HCT116 (cell line): ENCODE measurements around the gene EEF2KMT. TPM values are rescaled to one million over a fixed set of nuclear protein-coding genes. Genes with fewer than 3 reads are reported as not detected.

Experiments used
- ATAC-seq: fragments of 200-7000 bp; cut with Tn5 transposase; 2 replicates; pipeline ENCODE4 v1.9.1; 2020; ENCODE audit warnings: mild to moderate bottlenecking, moderate library complexity
- BruUV-seq: library from RNA; stranded (reverse); fragments of 400-500 nt; replicated peaks from 2 replicates; lab custom pipeline; 2021; lab: Mats Ljungman, UMichigan
- CTCF ChIA-PET: fragments of 300-600 bp; sonication (Branson Sonifier 250); formaldehyde crosslinking; loops from one replicate; lab custom pipeline; 2021; ENCODE audit warnings: antibody characterized with exemption; lab: Charles Lee
- POLR2A ChIA-PET: fragments of 300-600, 350-600 bp; sonication (Branson Sonifier 250); formaldehyde crosslinking; loops from one replicate; lab custom pipeline; 2021; ENCODE audit warnings: antibody characterized with exemption; lab: Charles Lee
- RAD21 ChIA-PET, 2 experiments: fragments of 300-600 bp; sonication (Branson Sonifier 250); formaldehyde crosslinking; loops; one replicate each; lab custom pipeline; 2023; ENCODE audit warnings: low total read pairs in 2 of 2; ENCODE audit not compliant: uncharacterized antibody in 2 of 2, unreplicated experiment in 2 of 2, low non-redundant PET in 1 of 2; lab: Charles Lee
- DNase-seq: peaks from one replicate; pipeline ENCODE4 v3.0.0-alpha.2; 2010; ENCODE audit warnings: low read depth, low spot score
- H2AFZ ChIP-seq: fragments of 200-600 bp; shearing (Covaris generic), sonication (generic); 2 replicates; pipeline ENCODE4 v1.6.1; 2017; ENCODE audit warnings: low read depth, mixed run types, mixed read lengths, antibody characterized with exemption, low read length; ENCODE audit not compliant: poor library complexity, severe bottlenecking
- H3K27ac ChIP-seq: 2 replicates; pipeline ENCODE4 v1.5.1; 2012; ENCODE audit warnings: low read depth, low read length
- H3K27me3 ChIP-seq: fragments of 200-600 bp; sonication (generic); 2 replicates; pipeline ENCODE4 v1.6.1; 2016; ENCODE audit warnings: mixed run types, low read length, mixed read lengths; ENCODE audit not compliant: insufficient read depth
- H3K36me3 ChIP-seq, 2 experiments: fragments of 200-500 bp in 1 of 2; fragments of 200-600 bp in 1 of 2; sonication (Bioruptor generic) in 1 of 2; sonication (generic) in 1 of 2; 2 replicates each; pipeline versions ENCODE4 v1.5.1 to v1.6.1; 2014 to 2016; ENCODE audit warnings: low read length in 2 of 2, inconsistent platforms in 1 of 2, mixed read lengths in 1 of 2, mixed run types in 1 of 2; ENCODE audit not compliant: insufficient read depth in 2 of 2, control insufficient read depth in 1 of 2
- H3K4me1 ChIP-seq, 2 experiments: fragments of 200-600 bp in 1 of 2; sonication (generic) in 1 of 2; 2 replicates each; pipeline versions ENCODE4 v1.5.1 to v1.6.1; 2012 to 2017; ENCODE audit warnings: low read length in 2 of 2, inconsistent platforms in 1 of 2, mild to moderate bottlenecking in 1 of 2, mixed read lengths in 1 of 2, mixed run types in 1 of 2, moderate library complexity in 1 of 2; ENCODE audit not compliant: insufficient read depth in 2 of 2, control insufficient read depth in 1 of 2
- H3K4me2 ChIP-seq: fragments of 200-600 bp; sonication (generic); 2 replicates; pipeline ENCODE4 v1.6.1; 2017; ENCODE audit warnings: mixed run types, low read length, mixed read lengths
- H3K4me3 ChIP-seq, 2 experiments: fragments of 200-600 bp in 1 of 2; sonication (generic) in 1 of 2; replicated peaks in 1 of 2; 2 replicates each; pipeline ENCODE4 v1.5.1; 2011 to 2016; ENCODE audit warnings: low read length in 2 of 2, control low read depth in 1 of 2, low read depth in 1 of 2, mild to moderate bottlenecking in 1 of 2, mixed read lengths in 1 of 2, mixed run types in 1 of 2
- H3K79me2 ChIP-seq: fragments of 200-600 bp; sonication (generic); 2 replicates; pipeline ENCODE4 v1.6.1; 2017; ENCODE audit warnings: mild to moderate bottlenecking, mixed run types, low read length, moderate library complexity, mixed read lengths; ENCODE audit not compliant: insufficient read depth
- H3K9ac ChIP-seq: fragments of 200-600 bp; sonication (generic); 2 replicates; pipeline ENCODE4 v1.6.1; 2016; ENCODE audit warnings: low read length, mixed read lengths
- H3K9me2 ChIP-seq: fragments of 200-600 bp; sonication (generic), shearing (Covaris generic); 2 replicates; pipeline ENCODE4 v1.6.1; 2017; ENCODE audit warnings: mixed run types, mild to moderate bottlenecking, moderate library complexity; ENCODE audit not compliant: insufficient read depth
- H3K9me3 ChIP-seq, 2 experiments: fragments of 200-500 bp in 1 of 2; fragments of 200-600 bp in 1 of 2; sonication (Bioruptor generic) in 1 of 2; sonication (generic) in 1 of 2; 2 replicates each; pipeline ENCODE4 v1.6.1; 2014 to 2017; ENCODE audit warnings: low read length in 2 of 2, mixed read lengths in 2 of 2, inconsistent platforms in 1 of 2, low read depth in 1 of 2, mild to moderate bottlenecking in 1 of 2, mixed run types in 1 of 2, moderate library complexity in 1 of 2; ENCODE audit not compliant: control insufficient read depth in 1 of 2, insufficient read depth in 1 of 2
- H4K20me1 ChIP-seq: fragments of 200-600 bp; sonication (generic), shearing (Covaris generic); 2 replicates; pipeline ENCODE4 v1.6.1; 2017; ENCODE audit warnings: mixed run types, mild to moderate bottlenecking, moderate library complexity; ENCODE audit not compliant: insufficient read depth
- ATF3 ChIP-seq: IDR thresholded peaks from 2 replicates; pipeline ENCODE4 v1.6.1; 2012
- EGR1 ChIP-seq: IDR thresholded peaks from 2 replicates; pipeline ENCODE4 v1.6.1; 2012; ENCODE audit warnings: low read depth
- FOSL1 ChIP-seq: IDR thresholded peaks from 2 replicates; pipeline ENCODE4 v1.6.1; 2012; ENCODE audit warnings: low read depth
- JUND ChIP-seq: IDR thresholded peaks from 2 replicates; pipeline ENCODE4 v1.6.1; 2012
- RAD21 ChIP-seq: IDR thresholded peaks from 2 replicates; pipeline ENCODE4 v1.6.1; 2012; ENCODE audit warnings: low read depth, mild to moderate bottlenecking
- SP1 ChIP-seq: IDR thresholded peaks from 2 replicates; pipeline ENCODE4 v1.6.1; 2012; ENCODE audit warnings: low read depth
- ZFX ChIP-seq: fragments of 450-650 bp; IDR thresholded peaks from 2 replicates; pipeline ENCODE4 v1.6.1; 2017
- ZNF274 ChIP-seq: fragments of 200-500 bp; sonication (Bioruptor generic); IDR thresholded peaks from 2 replicates; pipeline ENCODE4 v1.6.1; 2014; ENCODE audit warnings: mild to moderate bottlenecking, low read depth, low read length, inconsistent platforms
- intact Hi-C: fragments of 100-400 bp; cut with micrococcal nuclease; formaldehyde crosslinking; loops from 2 replicates; pipeline ENCODE4 v1.10.0; 2022
- total RNA-seq: library from RNA; stranded (reverse); gene quantifications from one replicate; pipeline ENCODE4 v1.2.1, GENCODE V29; 2021; ENCODE audit not compliant: unreplicated experiment
- TF ChIP-seq, protein P1 (sequence below): IDR thresholded peaks from 2 replicates; pipeline ENCODE4 v1.6.1; 2012; ENCODE audit warnings: low read depth
- TF ChIP-seq, protein P2 (sequence below), 3 experiments: fragments of 200-600 bp in 1 of 3; sonication (generic) in 1 of 3; IDR thresholded peaks in 2 of 3; conservative IDR thresholded peaks in 1 of 3; 2 replicates each; pipeline ENCODE4 v1.5.1; 2012 to 2017; ENCODE audit warnings: low read depth in 2 of 3, low read length in 2 of 3, antibody characterized with exemption in 1 of 3, borderline replicate concordance in 1 of 3, control low read depth in 1 of 3, mild to moderate bottlenecking in 1 of 3, mixed read lengths in 1 of 3, mixed run types in 1 of 3, moderate library complexity in 1 of 3; ENCODE audit not compliant: insufficient read depth in 1 of 3

EEF2KMT gene
- total RNA-seq, 1 experiment from 2014 or later, result 25.6 TPM

- no peaks in the 10 kb centered on the region for H4K20me1 ChIP-seq
- ChIA-PET RAD21 (no interaction called here), POLR2A (no interaction called here)
- no peaks in the 10 kb centered on the region for H3K36me3 ChIP-seq
- ATAC-seq, result no peak
- TF ChIP-seq ZFX (no peak), SP1 (no peak)
- TF ChIP-seq, protein P1, sequence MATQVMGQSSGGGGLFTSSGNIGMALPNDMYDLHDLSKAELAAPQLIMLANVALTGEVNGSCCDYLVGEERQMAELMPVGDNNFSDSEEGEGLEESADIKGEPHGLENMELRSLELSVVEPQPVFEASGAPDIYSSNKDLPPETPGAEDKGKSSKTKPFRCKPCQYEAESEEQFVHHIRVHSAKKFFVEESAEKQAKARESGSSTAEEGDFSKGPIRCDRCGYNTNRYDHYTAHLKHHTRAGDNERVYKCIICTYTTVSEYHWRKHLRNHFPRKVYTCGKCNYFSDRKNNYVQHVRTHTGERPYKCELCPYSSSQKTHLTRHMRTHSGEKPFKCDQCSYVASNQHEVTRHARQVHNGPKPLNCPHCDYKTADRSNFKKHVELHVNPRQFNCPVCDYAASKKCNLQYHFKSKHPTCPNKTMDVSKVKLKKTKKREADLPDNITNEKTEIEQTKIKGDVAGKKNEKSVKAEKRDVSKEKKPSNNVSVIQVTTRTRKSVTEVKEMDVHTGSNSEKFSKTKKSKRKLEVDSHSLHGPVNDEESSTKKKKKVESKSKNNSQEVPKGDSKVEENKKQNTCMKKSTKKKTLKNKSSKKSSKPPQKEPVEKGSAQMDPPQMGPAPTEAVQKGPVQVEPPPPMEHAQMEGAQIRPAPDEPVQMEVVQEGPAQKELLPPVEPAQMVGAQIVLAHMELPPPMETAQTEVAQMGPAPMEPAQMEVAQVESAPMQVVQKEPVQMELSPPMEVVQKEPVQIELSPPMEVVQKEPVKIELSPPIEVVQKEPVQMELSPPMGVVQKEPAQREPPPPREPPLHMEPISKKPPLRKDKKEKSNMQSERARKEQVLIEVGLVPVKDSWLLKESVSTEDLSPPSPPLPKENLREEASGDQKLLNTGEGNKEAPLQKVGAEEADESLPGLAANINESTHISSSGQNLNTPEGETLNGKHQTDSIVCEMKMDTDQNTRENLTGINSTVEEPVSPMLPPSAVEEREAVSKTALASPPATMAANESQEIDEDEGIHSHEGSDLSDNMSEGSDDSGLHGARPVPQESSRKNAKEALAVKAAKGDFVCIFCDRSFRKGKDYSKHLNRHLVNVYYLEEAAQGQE, result no peak
- TF ChIP-seq, all 23 proteins: peak for 0
- Histone ChIP-seq H3K4me3 (no peak overlapping the region), H2AFZ (no peak overlapping the region), H3K4me1 (peaks cover 15 to 29% of the 10 kb centered on the region in 2 experiments), H3K27me3 (no peaks in the 10 kb centered on the region), H3K27ac (no peak overlapping the region), H3K9me3 (no peaks in the 10 kb centered on the region), H3K79me2 (no peaks in the 10 kb centered on the region), H3K9me2 (no peaks in the 10 kb centered on the region), H3K9ac (no peak overlapping the region), H3K4me2 (no peak overlapping the region)
- BruUV-seq, result no TSS peak
- intact Hi-C loops, result no loop called here
- CTCF ChIA-PET, result no interaction called here
- DNase-seq, result no peak
These were observed 53.5 kb downstream of the EEF2KMT start for GRCh38 chr16:5044011-5044540.

- DNase-seq (peak; percentile 27), ATAC-seq (peak; percentile 67)
- no peak overlapping the region for H2AFZ ChIP-seq
- H3K9me2 ChIP-seq, result no peaks in the 10 kb centered on the region
- intact Hi-C loops, result no loop called here
- no peak overlapping the region for H3K27ac ChIP-seq
- H3K9me3 ChIP-seq, result no peaks in the 10 kb centered on the region
- RAD21 ChIA-PET, result no interaction called here
- H3K9ac ChIP-seq, result peak overlapping the region; percentile 7
- no peaks in the 10 kb centered on the region for H3K27me3 ChIP-seq
- H3K4me2 ChIP-seq, result peak overlapping the region; percentile 58
- H3K4me1 ChIP-seq, result peaks cover 15 to 29% of the 10 kb centered on the region in 2 experiments
- no peaks in the 10 kb centered on the region for H3K36me3 ChIP-seq
- no TSS peak for BruUV-seq
- POLR2A ChIA-PET, result no interaction called here
- CTCF ChIA-PET, result interaction anchor here (0.8 to 1.0 kb wide), 2 partner anchors 17 to 240 kb away, joined by 3 read pairs; partner anchors contain the start of gene ROGDI
- H4K20me1 ChIP-seq, result no peaks in the 10 kb centered on the region
- no peak overlapping the region; a peak in 1 of 4 replicates for H3K4me3 ChIP-seq
- no peaks in the 10 kb centered on the region for H3K79me2 ChIP-seq
- TF ChIP-seq, protein P2, sequence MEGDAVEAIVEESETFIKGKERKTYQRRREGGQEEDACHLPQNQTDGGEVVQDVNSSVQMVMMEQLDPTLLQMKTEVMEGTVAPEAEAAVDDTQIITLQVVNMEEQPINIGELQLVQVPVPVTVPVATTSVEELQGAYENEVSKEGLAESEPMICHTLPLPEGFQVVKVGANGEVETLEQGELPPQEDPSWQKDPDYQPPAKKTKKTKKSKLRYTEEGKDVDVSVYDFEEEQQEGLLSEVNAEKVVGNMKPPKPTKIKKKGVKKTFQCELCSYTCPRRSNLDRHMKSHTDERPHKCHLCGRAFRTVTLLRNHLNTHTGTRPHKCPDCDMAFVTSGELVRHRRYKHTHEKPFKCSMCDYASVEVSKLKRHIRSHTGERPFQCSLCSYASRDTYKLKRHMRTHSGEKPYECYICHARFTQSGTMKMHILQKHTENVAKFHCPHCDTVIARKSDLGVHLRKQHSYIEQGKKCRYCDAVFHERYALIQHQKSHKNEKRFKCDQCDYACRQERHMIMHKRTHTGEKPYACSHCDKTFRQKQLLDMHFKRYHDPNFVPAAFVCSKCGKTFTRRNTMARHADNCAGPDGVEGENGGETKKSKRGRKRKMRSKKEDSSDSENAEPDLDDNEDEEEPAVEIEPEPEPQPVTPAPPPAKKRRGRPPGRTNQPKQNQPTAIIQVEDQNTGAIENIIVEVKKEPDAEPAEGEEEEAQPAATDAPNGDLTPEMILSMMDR (IDR thresholded peaks at IDR 0.05 in 2 of 3, conservative IDR thresholded peaks at IDR 0.05 in 1 of 3; ENCODE audit: borderline replicate concordance in 1 of 3, insufficient read depth in 1 of 3, low read depth in 2 of 3, low read length in 2 of 3), result peak in 2 of 3 experiments; percentile 28 to 30; a peak in 3 of 6 replicates
- TF ChIP-seq EGR1, result no peak
- no peak for TF ChIP-seq ATF3
- TF ChIP-seq JUND, result no peak
- no peak for TF ChIP-seq FOSL1
- no peak for TF ChIP-seq ZNF274
- peak; percentile 36; the same call in 1 of the 2 replicates for TF ChIP-seq RAD21
These were observed 54.9 kb downstream of the EEF2KMT start for GRCh38 chr16:5042574-5043171.
